HL-60 (cell line): Measurements from ENCODE around the gene SDCCAG8.

ENCODE experiments used
- GABPA ChIP-seq: IDR thresholded peaks from 2 replicates; pipeline ENCODE4 v1.6.1; 2012; ENCODE audit warnings: low read depth
- POLR2AphosphoS5 ChIP-seq: IDR thresholded peaks from 2 replicates; pipeline ENCODE4 v1.6.1; 2012; ENCODE audit warnings: low read depth
- SPI1 ChIP-seq: IDR thresholded peaks from 2 replicates; pipeline ENCODE4 v1.6.1; 2012; ENCODE audit warnings: low read depth, mild to moderate bottlenecking, borderline replicate concordance
- TF ChIP-seq, protein P1 (sequence below): IDR thresholded peaks from one replicate; pipeline ENCODE4 v1.5.1; 2011; ENCODE audit warnings: low read length, control low read depth, inconsistent platforms; ENCODE audit not compliant: insufficient read depth
- TF ChIP-seq, protein P2 (sequence below): IDR thresholded peaks from 2 replicates; pipeline ENCODE4 v1.6.1; 2012; ENCODE audit warnings: low read depth; ENCODE audit not compliant: insufficient replicate concordance

DNA sequence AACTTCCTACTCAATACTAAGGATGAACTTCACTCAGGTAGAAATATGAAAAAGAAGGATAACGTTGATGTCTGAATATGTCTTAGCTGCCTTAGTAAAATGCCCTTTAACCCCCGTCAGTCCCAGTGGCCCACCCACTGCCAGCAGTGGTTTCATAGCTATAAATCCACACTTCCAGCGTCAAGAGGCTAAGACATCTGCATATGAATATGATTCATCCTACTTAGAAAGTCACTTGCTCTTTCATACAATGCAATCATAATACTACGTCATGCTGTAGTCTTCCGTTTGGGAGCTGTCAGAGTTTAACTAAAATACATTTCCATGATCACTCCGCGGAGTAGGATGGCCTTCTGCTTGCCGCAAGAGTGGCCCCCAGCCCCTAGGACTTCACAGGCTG, 247.3 kb downstream of the SDCCAG8 start:
- TF ChIP-seq, protein P1, sequence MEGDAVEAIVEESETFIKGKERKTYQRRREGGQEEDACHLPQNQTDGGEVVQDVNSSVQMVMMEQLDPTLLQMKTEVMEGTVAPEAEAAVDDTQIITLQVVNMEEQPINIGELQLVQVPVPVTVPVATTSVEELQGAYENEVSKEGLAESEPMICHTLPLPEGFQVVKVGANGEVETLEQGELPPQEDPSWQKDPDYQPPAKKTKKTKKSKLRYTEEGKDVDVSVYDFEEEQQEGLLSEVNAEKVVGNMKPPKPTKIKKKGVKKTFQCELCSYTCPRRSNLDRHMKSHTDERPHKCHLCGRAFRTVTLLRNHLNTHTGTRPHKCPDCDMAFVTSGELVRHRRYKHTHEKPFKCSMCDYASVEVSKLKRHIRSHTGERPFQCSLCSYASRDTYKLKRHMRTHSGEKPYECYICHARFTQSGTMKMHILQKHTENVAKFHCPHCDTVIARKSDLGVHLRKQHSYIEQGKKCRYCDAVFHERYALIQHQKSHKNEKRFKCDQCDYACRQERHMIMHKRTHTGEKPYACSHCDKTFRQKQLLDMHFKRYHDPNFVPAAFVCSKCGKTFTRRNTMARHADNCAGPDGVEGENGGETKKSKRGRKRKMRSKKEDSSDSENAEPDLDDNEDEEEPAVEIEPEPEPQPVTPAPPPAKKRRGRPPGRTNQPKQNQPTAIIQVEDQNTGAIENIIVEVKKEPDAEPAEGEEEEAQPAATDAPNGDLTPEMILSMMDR = no peak
- TF ChIP-seq, protein P2, sequence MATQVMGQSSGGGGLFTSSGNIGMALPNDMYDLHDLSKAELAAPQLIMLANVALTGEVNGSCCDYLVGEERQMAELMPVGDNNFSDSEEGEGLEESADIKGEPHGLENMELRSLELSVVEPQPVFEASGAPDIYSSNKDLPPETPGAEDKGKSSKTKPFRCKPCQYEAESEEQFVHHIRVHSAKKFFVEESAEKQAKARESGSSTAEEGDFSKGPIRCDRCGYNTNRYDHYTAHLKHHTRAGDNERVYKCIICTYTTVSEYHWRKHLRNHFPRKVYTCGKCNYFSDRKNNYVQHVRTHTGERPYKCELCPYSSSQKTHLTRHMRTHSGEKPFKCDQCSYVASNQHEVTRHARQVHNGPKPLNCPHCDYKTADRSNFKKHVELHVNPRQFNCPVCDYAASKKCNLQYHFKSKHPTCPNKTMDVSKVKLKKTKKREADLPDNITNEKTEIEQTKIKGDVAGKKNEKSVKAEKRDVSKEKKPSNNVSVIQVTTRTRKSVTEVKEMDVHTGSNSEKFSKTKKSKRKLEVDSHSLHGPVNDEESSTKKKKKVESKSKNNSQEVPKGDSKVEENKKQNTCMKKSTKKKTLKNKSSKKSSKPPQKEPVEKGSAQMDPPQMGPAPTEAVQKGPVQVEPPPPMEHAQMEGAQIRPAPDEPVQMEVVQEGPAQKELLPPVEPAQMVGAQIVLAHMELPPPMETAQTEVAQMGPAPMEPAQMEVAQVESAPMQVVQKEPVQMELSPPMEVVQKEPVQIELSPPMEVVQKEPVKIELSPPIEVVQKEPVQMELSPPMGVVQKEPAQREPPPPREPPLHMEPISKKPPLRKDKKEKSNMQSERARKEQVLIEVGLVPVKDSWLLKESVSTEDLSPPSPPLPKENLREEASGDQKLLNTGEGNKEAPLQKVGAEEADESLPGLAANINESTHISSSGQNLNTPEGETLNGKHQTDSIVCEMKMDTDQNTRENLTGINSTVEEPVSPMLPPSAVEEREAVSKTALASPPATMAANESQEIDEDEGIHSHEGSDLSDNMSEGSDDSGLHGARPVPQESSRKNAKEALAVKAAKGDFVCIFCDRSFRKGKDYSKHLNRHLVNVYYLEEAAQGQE = no peak
- TF ChIP-seq POLR2AphosphoS5 (no peak), GABPA (no peak), SPI1 (no peak)
